K562 (cell line): Measurements from ENCODE around the gene SSR4. TPM values are rescaled to one million over a fixed set of nuclear protein-coding genes. Genes with fewer than 3 reads are reported as not detected.

Experiments
- BRCA1 ChIP-seq, 2 experiments: fragments of 450-650 bp in 1 of 2; sonication (generic) in 1 of 2; formaldehyde crosslinking in 1 of 2; IDR thresholded peaks; 2 replicates each; pipeline versions ENCODE4 v1.5.0 to v1.6.1; 2017 to 2020; ENCODE audit warnings: mild to moderate bottlenecking in 1 of 2, missing genetic modification reagents in 1 of 2
- FOXA3 ChIP-seq, 2 experiments: fragments of 450-650 bp in 1 of 2; sonication (generic) in 1 of 2; formaldehyde crosslinking; IDR thresholded peaks in 1 of 2; conservative IDR thresholded peaks in 1 of 2; 2 replicates each; pipeline versions ENCODE4 v1.4.0 to v1.8.0; 2020 to 2022; ENCODE audit warnings: mild to moderate bottlenecking in 2 of 2, missing genetic modification reagents in 1 of 2
- HNRNPLL ChIP-seq: fragments of 200-400 bp; formaldehyde crosslinking; IDR thresholded peaks from 2 replicates; pipeline ENCODE4 v1.6.1; 2017; ENCODE audit warnings: low read length, low read depth, mild to moderate bottlenecking; ENCODE audit not compliant: poor library complexity, severe bottlenecking
- HNRNPUL1 ChIP-seq: fragments of 200-400 bp; formaldehyde crosslinking; IDR thresholded peaks from 2 replicates; pipeline ENCODE4 v1.6.1; 2017; ENCODE audit warnings: low read length
- IRF2 ChIP-seq: sonication (generic); formaldehyde crosslinking; IDR thresholded peaks from 2 replicates; pipeline ENCODE4 v1.8.1; 2022; ENCODE audit warnings: mild to moderate bottlenecking, missing genetic modification reagents
- MBD2 ChIP-seq: sonication (generic); IDR thresholded peaks from 2 replicates; pipeline ENCODE4 v1.6.1; 2016; ENCODE audit warnings: low read depth, borderline replicate concordance
- NEUROD1 ChIP-seq: fragments of 150-350 bp; IDR thresholded peaks from 2 replicates; pipeline ENCODE4 v1.6.1; 2014; ENCODE audit warnings: borderline replicate concordance, low read length, low read depth; ENCODE audit not compliant: partially characterized antibody
- PCBP2 ChIP-seq: fragments of 200-400 bp; formaldehyde crosslinking; IDR thresholded peaks from 2 replicates; pipeline ENCODE4 v1.6.1; 2018; ENCODE audit warnings: low read length, low read depth, mild to moderate bottlenecking, moderate library complexity; ENCODE audit not compliant: poor library complexity, severe bottlenecking
- POLR2G ChIP-seq: fragments of 200-400 bp; formaldehyde crosslinking; IDR thresholded peaks from 2 replicates; pipeline ENCODE4 v1.6.1; 2017; ENCODE audit warnings: low read depth, mild to moderate bottlenecking, antibody characterized with exemption, low read length, moderate library complexity
- TCF7 ChIP-seq: sonication (generic); IDR thresholded peaks from 2 replicates; pipeline ENCODE4 v1.6.1; 2016; ENCODE audit warnings: antibody characterized with exemption, borderline replicate concordance
- THRB ChIP-seq: fragments of 450-650 bp; formaldehyde crosslinking; conservative IDR thresholded peaks from 2 replicates; pipeline ENCODE4 v1.4.0; 2022; ENCODE audit warnings: mild to moderate bottlenecking, missing genetic modification characterization
- TOE1 ChIP-seq, 2 experiments: fragments of 450-650 bp in 1 of 2; sonication (generic) in 1 of 2; formaldehyde crosslinking in 1 of 2; IDR thresholded peaks; 2 replicates each; pipeline versions ENCODE4 v1.7.1 to v1.8.0; 2016 to 2022; ENCODE audit warnings: borderline replicate concordance in 2 of 2, mild to moderate bottlenecking in 2 of 2, antibody characterized with exemption in 1 of 2, inconsistent platforms in 1 of 2, low read depth in 1 of 2, missing genetic modification reagents in 1 of 2, moderate library complexity in 1 of 2
- ZNF274 ChIP-seq: IDR thresholded peaks from 2 replicates; pipeline ENCODE4 v1.6.1; 2011; ENCODE audit warnings: low read depth, mild to moderate bottlenecking, low read length, moderate library complexity, borderline replicate concordance
- ZNF551 ChIP-seq: fragments of 250-450 bp; sonication (Bioruptor Pico); IDR thresholded peaks from 2 replicates; pipeline ENCODE4 v1.5.0; 2021; ENCODE audit warnings: mild to moderate bottlenecking, moderate library complexity
- ZNF699 ChIP-seq: fragments of 250-450 bp; sonication (Bioruptor Pico); IDR thresholded peaks from 2 replicates; pipeline ENCODE4 v1.8.0; 2021; ENCODE audit warnings: mild to moderate bottlenecking, moderate library complexity; ENCODE audit not compliant: insufficient replicate concordance
- polyA plus RNA-seq, 8 experiments: library from polyadenylated mRNA; depleted of rRNA in 4 of 8; stranded (reverse) in 5 of 8; unstranded in 3 of 8; fragments of >200 nt; fragmentation: Nextera tagmentation in 2 of 8; fragmentation: Illumina TruSeq in 1 of 8; extraction: Ambion mirVana in 2 of 8; extraction: Trizol in 1 of 8; gene quantifications; 2 replicates each; pipeline versions ENCODE4 v1.2.1 to v1.2.3, GENCODE V29; 2011 to 2014; ENCODE audit warnings: inconsistent platforms in 1 of 8, missing spikeins in 1 of 8
- total RNA-seq, 7 experiments: library from RNA; depleted of rRNA in 6 of 7; stranded (reverse); fragments of >200 nt in 6 of 7; fragmentation: Illumina TruSeq in 2 of 7; extraction: Trizol in 2 of 7; gene quantifications; 2 replicates each; pipeline versions ENCODE4 v1.2.1 to v1.2.3, GENCODE V29; 2011 to 2021; ENCODE audit warnings: low replicate concordance in 1 of 7
- TF ChIP-seq, protein P1 (sequence below): fragments of 450-650 bp; formaldehyde crosslinking; IDR thresholded peaks from 2 replicates; pipeline ENCODE4 v1.4.0; 2020; ENCODE audit warnings: mild to moderate bottlenecking, moderate library complexity
- TF ChIP-seq, protein P2 (sequence below): sonication (generic); formaldehyde crosslinking; IDR thresholded peaks from 2 replicates; pipeline ENCODE4 v1.8.0; 2023; ENCODE audit warnings: missing genetic modification reagents, mild to moderate bottlenecking, borderline replicate concordance

The SSR4 gene
- total and polyA plus RNA-seq, 9 of the 15 experiments (the other 6 are each of a cell fraction or from before 2014, with no cell fraction given), result 146 to 492 (median 272) TPM

DNA sequence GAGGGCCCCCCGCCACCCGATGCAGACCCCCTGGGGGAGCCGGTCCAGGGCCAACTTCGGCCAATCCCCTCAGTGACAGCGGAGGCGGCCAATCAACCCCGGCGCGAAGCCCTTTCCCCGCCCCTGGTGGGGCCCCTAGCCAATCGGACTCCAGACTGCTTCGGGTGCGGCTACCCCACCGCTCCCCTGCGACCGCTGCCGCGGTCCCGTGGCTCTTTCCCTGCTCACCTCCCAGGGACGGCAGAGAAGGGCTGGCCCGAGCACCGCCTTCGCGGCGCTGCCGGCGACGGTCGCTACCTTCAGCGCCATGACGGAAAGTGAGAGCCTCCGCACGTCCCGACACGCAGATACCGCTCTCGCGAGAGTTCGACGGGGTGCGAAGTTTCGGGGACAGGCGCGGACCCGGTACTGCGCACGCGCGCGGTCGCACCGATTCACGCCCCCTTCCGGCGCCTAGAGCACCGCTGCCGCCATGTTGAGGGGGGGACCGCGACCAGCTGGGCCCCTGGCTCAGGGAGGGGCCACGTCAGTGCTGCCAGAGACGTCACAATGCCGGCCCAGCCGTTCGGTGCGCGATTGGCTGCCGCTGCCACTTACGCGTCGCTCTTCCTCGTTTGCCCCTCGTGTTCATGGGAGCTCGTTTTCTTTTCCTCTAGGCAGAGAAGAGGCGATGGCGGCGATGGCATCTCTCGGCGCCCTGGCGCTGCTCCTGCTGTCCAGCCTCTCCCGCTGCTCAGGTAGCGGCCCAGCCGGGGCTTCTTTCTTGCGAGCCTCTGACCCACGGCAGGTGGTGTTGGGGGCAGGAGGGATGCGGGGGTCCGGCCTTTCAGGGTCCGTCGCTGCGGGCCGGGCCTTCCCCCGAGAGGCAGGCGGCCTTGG is at the start of gene SSR4, which contains the start of gene IDH3G (continued):
- TF ChIP-seq ZNF274, result no peak
- TF ChIP-seq POLR2G, result peak; percentile 93
- no peak for TF ChIP-seq HNRNPUL1
- TF ChIP-seq, protein P1, sequence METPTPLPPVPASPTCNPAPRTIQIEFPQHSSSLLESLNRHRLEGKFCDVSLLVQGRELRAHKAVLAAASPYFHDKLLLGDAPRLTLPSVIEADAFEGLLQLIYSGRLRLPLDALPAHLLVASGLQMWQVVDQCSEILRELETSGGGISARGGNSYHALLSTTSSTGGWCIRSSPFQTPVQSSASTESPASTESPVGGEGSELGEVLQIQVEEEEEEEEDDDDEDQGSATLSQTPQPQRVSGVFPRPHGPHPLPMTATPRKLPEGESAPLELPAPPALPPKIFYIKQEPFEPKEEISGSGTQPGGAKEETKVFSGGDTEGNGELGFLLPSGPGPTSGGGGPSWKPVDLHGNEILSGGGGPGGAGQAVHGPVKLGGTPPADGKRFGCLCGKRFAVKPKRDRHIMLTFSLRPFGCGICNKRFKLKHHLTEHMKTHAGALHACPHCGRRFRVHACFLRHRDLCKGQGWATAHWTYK (CRISPR knock-in tag), result no peak
- TF ChIP-seq PCBP2, result no peak
- no peak for TF ChIP-seq FOXA3 (CRISPR knock-in tag; conservative IDR thresholded peaks at IDR 0.05 in 1 of 2, IDR thresholded peaks at IDR 0.05 in 1 of 2)
- TF ChIP-seq TCF7, result no peak
- no peak for TF ChIP-seq BRCA1 (IDR thresholded peaks at IDR 0.05)
- TF ChIP-seq BRCA1 (CRISPR knock-in tag; IDR thresholded peaks at IDR 0.05), result no peak
- peak; percentile 55; the same call in 1 of the 2 replicates for TF ChIP-seq MBD2
- TF ChIP-seq, protein P2, sequence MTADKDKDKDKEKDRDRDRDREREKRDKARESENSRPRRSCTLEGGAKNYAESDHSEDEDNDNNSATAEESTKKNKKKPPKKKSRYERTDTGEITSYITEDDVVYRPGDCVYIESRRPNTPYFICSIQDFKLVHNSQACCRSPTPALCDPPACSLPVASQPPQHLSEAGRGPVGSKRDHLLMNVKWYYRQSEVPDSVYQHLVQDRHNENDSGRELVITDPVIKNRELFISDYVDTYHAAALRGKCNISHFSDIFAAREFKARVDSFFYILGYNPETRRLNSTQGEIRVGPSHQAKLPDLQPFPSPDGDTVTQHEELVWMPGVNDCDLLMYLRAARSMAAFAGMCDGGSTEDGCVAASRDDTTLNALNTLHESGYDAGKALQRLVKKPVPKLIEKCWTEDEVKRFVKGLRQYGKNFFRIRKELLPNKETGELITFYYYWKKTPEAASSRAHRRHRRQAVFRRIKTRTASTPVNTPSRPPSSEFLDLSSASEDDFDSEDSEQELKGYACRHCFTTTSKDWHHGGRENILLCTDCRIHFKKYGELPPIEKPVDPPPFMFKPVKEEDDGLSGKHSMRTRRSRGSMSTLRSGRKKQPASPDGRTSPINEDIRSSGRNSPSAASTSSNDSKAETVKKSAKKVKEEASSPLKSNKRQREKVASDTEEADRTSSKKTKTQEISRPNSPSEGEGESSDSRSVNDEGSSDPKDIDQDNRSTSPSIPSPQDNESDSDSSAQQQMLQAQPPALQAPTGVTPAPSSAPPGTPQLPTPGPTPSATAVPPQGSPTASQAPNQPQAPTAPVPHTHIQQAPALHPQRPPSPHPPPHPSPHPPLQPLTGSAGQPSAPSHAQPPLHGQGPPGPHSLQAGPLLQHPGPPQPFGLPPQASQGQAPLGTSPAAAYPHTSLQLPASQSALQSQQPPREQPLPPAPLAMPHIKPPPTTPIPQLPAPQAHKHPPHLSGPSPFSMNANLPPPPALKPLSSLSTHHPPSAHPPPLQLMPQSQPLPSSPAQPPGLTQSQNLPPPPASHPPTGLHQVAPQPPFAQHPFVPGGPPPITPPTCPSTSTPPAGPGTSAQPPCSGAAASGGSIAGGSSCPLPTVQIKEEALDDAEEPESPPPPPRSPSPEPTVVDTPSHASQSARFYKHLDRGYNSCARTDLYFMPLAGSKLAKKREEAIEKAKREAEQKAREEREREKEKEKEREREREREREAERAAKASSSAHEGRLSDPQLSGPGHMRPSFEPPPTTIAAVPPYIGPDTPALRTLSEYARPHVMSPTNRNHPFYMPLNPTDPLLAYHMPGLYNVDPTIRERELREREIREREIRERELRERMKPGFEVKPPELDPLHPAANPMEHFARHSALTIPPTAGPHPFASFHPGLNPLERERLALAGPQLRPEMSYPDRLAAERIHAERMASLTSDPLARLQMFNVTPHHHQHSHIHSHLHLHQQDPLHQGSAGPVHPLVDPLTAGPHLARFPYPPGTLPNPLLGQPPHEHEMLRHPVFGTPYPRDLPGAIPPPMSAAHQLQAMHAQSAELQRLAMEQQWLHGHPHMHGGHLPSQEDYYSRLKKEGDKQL (CRISPR knock-in tag), result no peak
- TF ChIP-seq TOE1 (IDR thresholded peaks at IDR 0.05; ENCODE audit: borderline replicate concordance), result no peak
- TF ChIP-seq TOE1 (CRISPR knock-in tag; IDR thresholded peaks at IDR 0.05; ENCODE audit: borderline replicate concordance, low read depth), result no peak
- TF ChIP-seq NEUROD1, result no peak
- TF ChIP-seq HNRNPLL, result peak; percentile 22
- TF ChIP-seq THRB, result no peak
- TF ChIP-seq ZNF699 (CRISPR knock-in tag), result no peak
- TF ChIP-seq IRF2 (CRISPR knock-in tag), result no peak
- no peak for TF ChIP-seq ZNF551 (CRISPR knock-in tag)
